ENCODE measurements around the gene BCCIP. TPM values are rescaled to one million over a fixed set of nuclear protein-coding genes. Genes with fewer than 3 reads are reported as not detected.

Gene BCCIP
- total RNA-seq, 1 donor from 2014 or later: 50.9 TPM

DNA sequence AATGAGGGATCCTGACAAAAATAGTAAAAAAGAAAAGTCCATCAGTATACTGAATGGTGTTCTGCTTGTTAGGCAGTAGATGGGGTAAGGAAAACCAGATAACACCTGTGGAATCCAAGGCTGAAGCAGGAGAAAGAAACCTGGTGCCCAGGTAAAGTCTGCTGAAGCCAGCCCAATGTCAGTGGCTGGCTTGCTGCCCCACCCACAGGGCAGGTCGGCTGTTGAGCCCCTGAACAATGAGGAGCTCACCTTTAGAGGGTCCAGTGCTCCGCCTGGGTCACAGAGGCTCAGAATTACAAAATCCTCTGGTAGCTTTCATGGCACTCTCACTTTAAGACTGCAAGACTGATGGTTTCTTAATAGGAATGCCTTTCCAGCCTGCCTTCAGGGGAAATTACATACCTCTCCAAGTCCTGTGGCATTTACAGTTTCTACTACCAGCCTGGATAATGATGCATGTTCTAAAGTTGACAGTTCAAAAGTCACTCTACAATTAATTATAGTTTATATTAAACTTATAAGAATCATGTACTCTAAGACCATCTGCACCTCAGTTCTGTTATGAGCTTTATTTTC is 33.9 kb downstream of the BCCIP start:
- no peaks in the 10 kb centered on the region for H3K36me3 Mint-ChIP-seq (ENCODE audit: unreplicated experiment)
- H3K27ac Mint-ChIP-seq (ENCODE audit: unreplicated experiment): no peak overlapping the region
- H3K27me3 Mint-ChIP-seq (ENCODE audit: unreplicated experiment): no peaks in the 10 kb centered on the region
- no peaks in the 10 kb centered on the region for H3K4me1 Mint-ChIP-seq (ENCODE audit: low read depth, unreplicated experiment)
- TF ChIP-seq, protein P1, sequence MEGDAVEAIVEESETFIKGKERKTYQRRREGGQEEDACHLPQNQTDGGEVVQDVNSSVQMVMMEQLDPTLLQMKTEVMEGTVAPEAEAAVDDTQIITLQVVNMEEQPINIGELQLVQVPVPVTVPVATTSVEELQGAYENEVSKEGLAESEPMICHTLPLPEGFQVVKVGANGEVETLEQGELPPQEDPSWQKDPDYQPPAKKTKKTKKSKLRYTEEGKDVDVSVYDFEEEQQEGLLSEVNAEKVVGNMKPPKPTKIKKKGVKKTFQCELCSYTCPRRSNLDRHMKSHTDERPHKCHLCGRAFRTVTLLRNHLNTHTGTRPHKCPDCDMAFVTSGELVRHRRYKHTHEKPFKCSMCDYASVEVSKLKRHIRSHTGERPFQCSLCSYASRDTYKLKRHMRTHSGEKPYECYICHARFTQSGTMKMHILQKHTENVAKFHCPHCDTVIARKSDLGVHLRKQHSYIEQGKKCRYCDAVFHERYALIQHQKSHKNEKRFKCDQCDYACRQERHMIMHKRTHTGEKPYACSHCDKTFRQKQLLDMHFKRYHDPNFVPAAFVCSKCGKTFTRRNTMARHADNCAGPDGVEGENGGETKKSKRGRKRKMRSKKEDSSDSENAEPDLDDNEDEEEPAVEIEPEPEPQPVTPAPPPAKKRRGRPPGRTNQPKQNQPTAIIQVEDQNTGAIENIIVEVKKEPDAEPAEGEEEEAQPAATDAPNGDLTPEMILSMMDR (IDR thresholded peaks at IDR 0.05; ENCODE audit: partially characterized antibody, unreplicated experiment): no peak
- no peaks in the 10 kb centered on the region for H3K9me3 Mint-ChIP-seq (ENCODE audit: unreplicated experiment)
- no peak for DNase-seq
- H3K4me3 Mint-ChIP-seq (ENCODE audit: unreplicated experiment): no peak overlapping the region

DNA sequence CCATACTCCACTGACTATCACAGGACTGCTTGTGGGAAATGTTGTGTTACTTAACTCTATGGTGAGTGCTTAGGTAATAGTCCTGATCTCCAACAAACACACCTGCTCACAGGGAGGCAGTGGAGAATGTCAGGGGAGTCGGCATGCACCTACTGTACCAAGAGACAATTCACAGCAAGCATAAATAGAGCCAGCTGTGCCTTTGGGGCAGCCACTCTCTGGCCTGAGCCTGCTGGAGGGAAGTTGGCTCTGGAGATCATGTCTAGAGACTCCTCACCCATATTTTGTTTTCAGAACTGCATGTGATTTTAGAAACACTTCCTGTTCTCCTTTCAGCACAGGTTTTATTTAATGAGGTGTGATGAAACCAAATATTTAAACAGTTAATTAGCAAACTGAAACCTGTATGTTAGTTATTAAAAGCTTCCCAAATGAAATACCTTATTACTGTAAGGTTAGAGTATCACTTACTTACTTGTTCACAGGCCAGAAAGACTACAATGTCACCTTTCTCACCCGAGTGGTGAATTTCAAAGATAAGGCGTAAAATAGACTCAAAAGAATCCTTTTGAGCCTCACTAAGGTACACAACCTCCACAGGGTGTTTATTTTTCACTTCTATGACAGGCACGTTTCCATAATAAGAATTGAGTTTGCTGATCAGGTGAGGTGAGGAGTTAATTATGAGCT is 35.9 kb downstream of the BCCIP start:
- DNase-seq: no peak
- Mint-ChIP-seq H3K4me3 (ENCODE audit: unreplicated experiment) (no peak overlapping the region), H3K9me3 (ENCODE audit: unreplicated experiment) (no peaks in the 10 kb centered on the region), H3K27ac (ENCODE audit: unreplicated experiment) (no peak overlapping the region), H3K27me3 (ENCODE audit: unreplicated experiment) (no peaks in the 10 kb centered on the region), H3K36me3 (ENCODE audit: unreplicated experiment) (no peaks in the 10 kb centered on the region), H3K4me1 (ENCODE audit: low read depth, unreplicated experiment) (no peaks in the 10 kb centered on the region)
- TF ChIP-seq, protein P1 (IDR thresholded peaks at IDR 0.05; ENCODE audit: partially characterized antibody, unreplicated experiment): no peak

DNA sequence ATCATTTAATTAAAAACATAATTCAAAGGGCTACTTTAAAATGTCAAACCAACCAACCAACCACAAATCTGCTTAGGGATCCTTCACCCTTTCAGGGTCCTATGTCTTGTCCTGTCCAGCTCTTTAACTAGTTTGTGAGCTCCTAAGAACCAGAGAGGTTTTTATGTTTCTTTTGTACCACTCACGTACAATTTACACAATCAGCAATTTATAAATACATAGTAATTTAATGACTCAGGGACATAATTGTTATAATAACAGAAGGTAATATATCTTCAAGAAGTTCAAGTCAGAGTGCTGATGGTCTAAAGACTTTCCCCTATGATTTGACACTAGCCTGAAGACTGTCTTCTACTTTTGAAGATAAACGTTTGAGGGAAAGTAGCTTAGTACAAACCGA is 41.8 kb downstream of the BCCIP start:
- no peaks in the 10 kb centered on the region for H3K27me3 Mint-ChIP-seq (ENCODE audit: unreplicated experiment)
- DNase-seq: no peak
- H3K9me3 Mint-ChIP-seq (ENCODE audit: unreplicated experiment): no peaks in the 10 kb centered on the region
- no peaks in the 10 kb centered on the region for H3K4me1 Mint-ChIP-seq (ENCODE audit: low read depth, unreplicated experiment)
- H3K36me3 Mint-ChIP-seq (ENCODE audit: unreplicated experiment): no peaks in the 10 kb centered on the region
- TF ChIP-seq, protein P1 (IDR thresholded peaks at IDR 0.05; ENCODE audit: partially characterized antibody, unreplicated experiment): no peak
- no peak overlapping the region for H3K4me3 Mint-ChIP-seq (ENCODE audit: unreplicated experiment)
- no peak overlapping the region for H3K27ac Mint-ChIP-seq (ENCODE audit: unreplicated experiment)

DNA sequence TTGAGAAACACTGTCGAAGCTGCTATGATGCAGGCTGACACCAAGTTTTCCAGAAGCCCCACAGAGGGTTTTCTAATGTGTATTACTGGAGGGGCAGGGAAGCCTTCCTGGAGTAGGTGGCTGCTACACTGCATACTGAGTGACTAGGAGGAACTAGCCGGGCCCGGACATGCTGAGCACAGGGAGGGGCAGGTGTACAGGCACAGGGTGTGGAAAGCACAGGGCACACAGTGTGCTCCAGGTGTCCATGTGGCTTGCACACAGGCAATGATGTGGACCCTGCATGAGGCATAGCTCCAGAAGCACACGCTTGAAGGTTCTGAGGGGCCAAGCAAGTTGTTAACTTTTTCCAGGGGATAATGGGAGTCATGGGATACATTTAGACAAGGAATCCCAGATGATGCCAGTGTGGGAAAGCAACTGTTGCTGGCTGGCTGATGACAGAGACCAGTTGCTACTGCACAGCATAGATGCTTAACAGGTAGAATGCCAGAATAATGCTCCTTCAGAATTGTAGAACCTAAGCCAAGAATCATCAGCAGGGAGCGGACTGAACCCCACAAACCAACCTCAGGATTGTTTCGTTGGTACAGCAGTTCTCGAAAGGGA is 43.2 kb downstream of the BCCIP start:
- TF ChIP-seq, protein P1 (IDR thresholded peaks at IDR 0.05; ENCODE audit: partially characterized antibody, unreplicated experiment): no peak
- Mint-ChIP-seq H3K27me3 (ENCODE audit: unreplicated experiment) (no peaks in the 10 kb centered on the region), H3K36me3 (ENCODE audit: unreplicated experiment) (no peaks in the 10 kb centered on the region), H3K27ac (ENCODE audit: unreplicated experiment) (no peak overlapping the region), H3K9me3 (ENCODE audit: unreplicated experiment) (no peaks in the 10 kb centered on the region), H3K4me3 (ENCODE audit: unreplicated experiment) (no peak overlapping the region), H3K4me1 (ENCODE audit: low read depth, unreplicated experiment) (no peaks in the 10 kb centered on the region)
- DNase-seq: no peak
